Fibroblast of pulmonary artery (primary cell): ENCODE data around the gene ADAM17.
A peak's percentile ranks its signal among the peaks of the same experiment; 100 is the strongest.
"Not testable (repeated sequence)": the region's sequence is repeated elsewhere in the genome, so short reads cannot be mapped to it uniquely, and the experiment has no call there.

Experiments
- DNase-seq: peaks from one replicate; pipeline ENCODE4 v3.0.0-alpha.2; 2010; ENCODE audit warnings: low read depth
- H3K4me3 ChIP-seq: replicated peaks from 2 replicates; pipeline ENCODE4 v1.5.1; 2011; ENCODE audit warnings: low read depth, mild to moderate bottlenecking, control low read depth, low read length, moderate library complexity
- TF ChIP-seq, protein P1 (sequence below): IDR thresholded peaks from 2 replicates; pipeline ENCODE4 v1.5.1; 2011; ENCODE audit warnings: mild to moderate bottlenecking, control low read depth, low read length, inconsistent platforms; ENCODE audit errors: missing control alignments

ADAM17 gene

DNA sequence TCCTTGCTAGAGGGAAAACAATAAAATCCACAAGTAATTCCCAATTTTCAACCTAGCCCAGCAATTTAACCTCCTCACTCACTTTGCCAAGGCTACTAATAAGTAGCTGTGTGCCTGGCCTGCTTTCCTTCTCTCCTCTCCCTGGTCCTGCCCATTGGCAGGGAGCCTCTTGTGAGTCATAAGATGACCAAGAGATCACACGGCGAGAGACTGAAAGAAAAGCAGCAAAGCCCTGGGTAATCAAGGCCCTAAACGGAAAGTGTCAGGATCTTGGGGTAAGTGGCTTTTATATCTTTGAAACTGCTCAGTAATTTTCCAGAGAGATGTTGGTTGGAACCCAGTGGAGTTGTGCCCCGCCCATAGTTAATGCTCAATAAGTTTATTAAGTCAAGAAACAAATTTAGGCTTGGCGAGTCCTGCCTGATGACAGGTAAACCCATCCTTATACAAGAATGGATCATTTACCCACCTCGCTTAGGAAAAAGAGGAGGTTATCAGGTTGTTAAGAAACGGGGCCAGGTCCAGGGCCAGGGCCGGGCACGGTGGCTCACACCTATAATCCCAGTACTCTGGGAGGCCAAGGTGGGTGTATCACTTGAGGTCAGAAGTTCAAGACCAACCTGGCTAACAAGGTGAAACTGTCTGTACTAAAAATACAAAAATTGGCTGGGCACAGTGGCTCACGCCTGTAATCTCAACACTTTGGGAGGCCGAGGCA is 10.0 kb upstream of the ADAM17 start:
- DNase-seq, result peak; percentile 93
- peak overlapping the region; percentile 25 for H3K4me3 ChIP-seq
- TF ChIP-seq, protein P1, sequence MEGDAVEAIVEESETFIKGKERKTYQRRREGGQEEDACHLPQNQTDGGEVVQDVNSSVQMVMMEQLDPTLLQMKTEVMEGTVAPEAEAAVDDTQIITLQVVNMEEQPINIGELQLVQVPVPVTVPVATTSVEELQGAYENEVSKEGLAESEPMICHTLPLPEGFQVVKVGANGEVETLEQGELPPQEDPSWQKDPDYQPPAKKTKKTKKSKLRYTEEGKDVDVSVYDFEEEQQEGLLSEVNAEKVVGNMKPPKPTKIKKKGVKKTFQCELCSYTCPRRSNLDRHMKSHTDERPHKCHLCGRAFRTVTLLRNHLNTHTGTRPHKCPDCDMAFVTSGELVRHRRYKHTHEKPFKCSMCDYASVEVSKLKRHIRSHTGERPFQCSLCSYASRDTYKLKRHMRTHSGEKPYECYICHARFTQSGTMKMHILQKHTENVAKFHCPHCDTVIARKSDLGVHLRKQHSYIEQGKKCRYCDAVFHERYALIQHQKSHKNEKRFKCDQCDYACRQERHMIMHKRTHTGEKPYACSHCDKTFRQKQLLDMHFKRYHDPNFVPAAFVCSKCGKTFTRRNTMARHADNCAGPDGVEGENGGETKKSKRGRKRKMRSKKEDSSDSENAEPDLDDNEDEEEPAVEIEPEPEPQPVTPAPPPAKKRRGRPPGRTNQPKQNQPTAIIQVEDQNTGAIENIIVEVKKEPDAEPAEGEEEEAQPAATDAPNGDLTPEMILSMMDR, result no peak

DNA sequence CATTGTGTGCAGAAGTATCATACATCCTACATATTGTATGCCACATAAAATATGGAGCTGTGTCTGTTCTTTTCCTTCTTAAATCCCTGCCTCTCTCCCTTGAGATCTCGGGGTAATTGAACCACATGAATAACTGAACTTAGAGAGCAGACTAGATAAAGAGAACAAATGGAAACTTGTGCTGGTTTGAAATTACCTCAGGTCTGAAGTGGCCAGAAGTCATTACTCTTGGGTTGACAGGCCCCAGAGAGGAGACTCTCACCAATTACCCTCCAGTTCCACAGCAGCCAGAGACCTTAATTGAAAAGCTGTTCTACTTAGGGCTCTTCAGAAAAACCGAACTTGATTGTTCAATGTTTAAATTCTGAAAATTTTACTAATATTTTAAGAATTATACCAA is 5.0 kb upstream of the ADAM17 start:
- TF ChIP-seq, protein P1, result no peak
- no peak for DNase-seq
- no peak overlapping the region for H3K4me3 ChIP-seq

DNA sequence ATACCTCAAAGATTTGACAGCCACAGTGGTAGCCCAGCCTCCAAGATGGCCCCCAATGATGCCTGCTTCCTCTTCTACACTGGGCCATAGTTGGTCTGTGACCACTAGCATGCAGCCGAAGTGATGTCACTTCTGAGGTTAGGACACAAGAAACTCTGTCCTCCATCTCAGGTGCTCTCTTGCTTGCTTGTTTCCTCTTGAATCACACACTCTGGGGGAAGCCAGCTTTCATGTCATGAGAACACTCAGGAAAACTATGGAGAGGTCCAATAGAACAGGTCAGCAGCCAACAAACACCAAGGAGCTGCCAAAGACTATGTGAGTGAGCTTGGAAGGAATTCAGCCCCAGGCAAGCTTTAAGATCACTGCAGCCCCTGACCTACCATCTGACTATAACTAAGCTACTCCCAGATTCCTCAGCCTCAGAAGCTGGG is 3.3 kb upstream of the ADAM17 start:
- H3K4me3 ChIP-seq, result no peak overlapping the region
- DNase-seq, result peak; percentile 88
- TF ChIP-seq, protein P1, result no peak

DNA sequence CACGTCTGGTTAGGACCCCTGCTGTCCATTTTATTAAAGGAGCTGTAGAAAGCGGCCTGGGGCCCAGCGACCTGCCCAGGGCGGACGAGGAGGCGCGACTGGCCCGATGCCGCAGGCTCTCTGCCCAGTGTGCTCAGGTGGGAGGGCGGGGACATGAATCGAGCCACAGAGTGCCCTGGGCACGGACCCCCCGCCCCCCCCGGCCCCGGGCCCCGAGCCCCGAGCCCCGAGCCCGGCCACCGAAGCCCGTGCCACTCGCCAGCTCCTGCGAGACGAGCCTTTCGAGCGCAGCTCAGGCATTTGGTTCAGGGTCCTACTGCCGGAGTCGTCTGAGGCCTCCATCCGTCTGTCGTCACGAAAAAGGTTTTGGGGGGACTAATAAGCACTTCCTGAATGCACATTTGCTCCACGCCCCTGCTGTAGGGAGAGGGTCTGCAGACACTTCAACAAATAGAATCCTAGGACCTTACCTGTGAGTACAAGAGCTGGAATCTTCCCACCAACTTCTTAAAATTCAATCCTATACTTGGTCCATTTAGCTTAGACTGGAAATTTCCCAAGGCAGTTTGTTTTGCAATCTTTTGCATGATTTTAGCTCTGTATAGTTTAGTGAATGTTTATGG is 602 bp upstream of the ADAM17 start:
- TF ChIP-seq, protein P1, result no peak
- peak overlapping the region; percentile 99 for H3K4me3 ChIP-seq
- DNase-seq, result peak; percentile 35

DNA sequence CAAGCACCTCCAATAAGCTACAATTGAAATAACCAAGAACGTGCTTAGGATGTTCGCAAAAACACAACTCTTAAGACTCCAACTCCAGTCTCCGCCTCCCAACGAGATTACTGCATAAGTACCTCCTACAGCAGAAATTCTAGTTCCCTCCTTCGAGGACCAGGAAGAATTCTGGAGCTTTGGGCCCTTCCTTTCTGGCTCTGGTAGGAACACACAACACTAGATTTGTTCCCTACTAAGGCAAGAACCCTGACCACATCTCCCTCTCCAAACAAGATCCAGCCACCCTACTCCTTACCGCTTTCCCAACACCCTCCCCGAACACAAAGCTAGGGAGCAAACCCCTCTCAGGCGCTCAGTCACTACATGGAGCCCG is 721 bp downstream of the ADAM17 start:
- peak overlapping the region; percentile 99 for H3K4me3 ChIP-seq
- TF ChIP-seq, protein P1, result no peak
- peak; percentile 96 for DNase-seq

DNA sequence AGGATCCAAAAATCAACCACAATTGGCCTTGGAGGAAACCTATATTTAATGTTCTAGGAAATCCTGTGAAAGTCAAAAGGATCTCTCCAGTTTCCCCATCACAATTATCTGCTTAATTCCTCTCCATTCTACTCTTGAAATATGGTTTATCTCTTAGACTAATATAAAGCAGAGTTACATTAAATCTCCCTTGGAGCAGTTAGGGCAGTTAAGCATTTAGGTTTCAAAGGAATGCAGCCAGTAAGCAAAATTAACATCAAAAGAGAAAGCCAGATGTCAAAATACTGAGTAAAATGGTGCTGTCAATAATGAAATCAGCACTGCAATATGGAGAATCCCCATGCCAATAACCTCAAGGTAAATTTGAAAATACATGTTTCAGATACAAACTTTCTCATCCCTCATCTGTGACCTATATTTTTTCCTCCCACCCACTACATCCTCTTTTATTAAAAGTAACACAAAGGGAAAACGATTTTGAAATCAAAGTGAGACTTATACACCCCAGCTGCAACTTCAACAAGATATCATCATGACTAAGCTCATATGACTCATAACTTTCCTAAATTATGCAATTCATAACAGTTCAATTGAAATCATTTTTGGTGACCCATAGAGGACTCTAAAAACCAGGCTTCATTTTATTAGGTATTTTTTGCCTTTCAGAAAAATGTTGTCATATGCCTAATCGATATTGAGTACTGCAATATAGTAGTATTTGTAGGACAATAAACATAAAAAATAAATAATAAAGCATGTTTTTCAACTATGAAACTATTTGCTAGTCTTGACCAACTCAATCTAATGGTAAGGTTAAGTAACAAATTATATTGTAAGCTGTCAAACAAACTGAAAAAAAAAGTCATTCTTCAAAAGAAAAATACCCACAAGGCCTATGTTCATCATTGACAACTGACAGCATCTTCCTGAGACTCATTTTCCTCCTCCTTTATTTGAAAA is 3.1 kb downstream of the ADAM17 start:
- TF ChIP-seq, protein P1, result no peak
- peak overlapping the region; percentile 34 for H3K4me3 ChIP-seq
- peak; percentile 94 for DNase-seq

DNA sequence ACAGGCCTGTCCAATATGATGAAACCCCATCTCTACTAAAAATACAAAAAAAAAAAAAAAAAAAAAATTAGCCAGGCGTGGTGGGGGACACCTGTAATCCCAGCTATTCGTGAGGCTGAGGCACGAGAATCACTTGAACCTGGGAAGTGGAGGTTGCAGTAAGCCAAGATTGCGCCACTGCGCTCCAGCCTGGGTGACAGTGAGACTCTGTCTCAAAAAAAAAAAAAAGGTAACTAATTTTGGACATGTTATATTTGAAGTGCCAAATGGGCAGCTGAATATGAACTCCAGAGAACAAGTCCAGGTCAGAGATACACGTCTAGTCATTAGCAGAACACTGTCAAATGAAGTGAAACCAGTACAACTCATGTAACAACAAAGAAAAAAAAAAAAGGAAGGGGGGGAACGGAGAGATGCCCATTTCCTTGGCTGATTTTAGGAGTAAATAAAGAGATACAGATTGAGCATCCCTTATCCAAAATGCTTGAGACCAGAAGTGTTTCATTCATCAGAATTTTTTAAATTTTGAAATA is 4.7 kb downstream of the ADAM17 start:
- not testable (repeated sequence) for DNase-seq, H3K4me3 ChIP-seq
